ENCODE measurements around the gene TMEM69.
"Not testable (repeated sequence)": the region's sequence is repeated elsewhere in the genome, so short reads cannot be mapped to it uniquely, and the experiment has no call there.

TMEM69 gene

DNA sequence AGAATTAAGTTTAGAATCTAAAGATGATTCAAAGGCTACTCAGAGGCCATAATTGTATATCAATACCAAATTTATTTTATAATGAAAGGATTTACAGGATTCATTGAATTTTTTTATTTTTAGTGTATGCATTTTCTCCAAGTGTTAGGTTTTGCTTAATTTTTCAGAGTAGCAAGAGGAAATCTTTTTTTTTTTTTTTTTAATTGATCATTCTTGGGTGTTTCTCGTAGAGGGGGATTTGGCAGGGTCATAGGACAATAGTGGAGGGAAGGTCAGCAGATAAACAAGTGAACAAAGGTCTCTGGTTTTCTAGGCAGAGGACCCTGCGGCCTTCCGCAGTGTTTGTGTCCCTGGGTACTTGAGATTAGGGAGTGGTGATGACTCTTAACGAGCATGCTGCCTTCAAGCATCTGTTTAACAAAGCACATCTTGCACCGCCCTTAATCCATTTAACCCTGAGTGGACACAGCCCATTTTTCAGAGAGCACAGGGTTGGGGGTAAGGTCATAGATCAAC, 51.7 kb downstream of the TMEM69 start:
- DNase-seq (ENCODE audit: low read depth), result not testable (repeated sequence)

Data from activated T-cell treated with anti-CD3 and anti-CD28 coated beads for 1 hour (primary cell).